GM21390 (cell line): ENCODE data around the gene B9D2.
A peak's percentile ranks its signal among the peaks of the same experiment; 100 is the strongest.

Experiments used
- ATAC-seq: cut with Tn5 transposase; IDR thresholded peaks from one replicate; pipeline ENCODE4 v1.9.1; 2021; ENCODE audit not compliant: unreplicated experiment

B9D2 gene

DNA sequence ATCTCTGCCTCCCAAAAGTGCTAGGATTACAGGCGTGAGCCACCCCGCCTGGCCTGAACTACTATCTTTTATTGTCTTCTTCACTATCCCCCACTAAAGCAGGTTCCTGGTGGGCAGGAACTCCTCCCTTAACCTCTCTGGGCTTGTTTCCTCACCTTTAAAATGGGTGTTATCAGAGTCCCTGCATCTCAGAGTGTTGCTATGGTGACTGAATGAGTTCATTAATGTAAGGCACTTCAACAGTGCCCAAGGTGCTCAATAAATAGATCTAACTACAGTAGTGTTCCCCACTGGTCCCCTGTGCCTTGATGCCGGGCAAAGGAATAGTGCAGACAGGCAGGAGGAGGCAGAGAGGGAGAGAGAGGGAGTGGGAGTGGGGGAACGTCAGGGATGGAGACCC, 33.5 kb downstream of the B9D2 start:
- no peak for ATAC-seq

GRCh38 chr19:41328842-41329225, 35.1 kb downstream of the B9D2 start:
- ATAC-seq: no peak

- peak; percentile 12 for ATAC-seq
Observed at GRCh38 chr19:41328157-41328841, 35.6 kb downstream of the B9D2 start.

DNA sequence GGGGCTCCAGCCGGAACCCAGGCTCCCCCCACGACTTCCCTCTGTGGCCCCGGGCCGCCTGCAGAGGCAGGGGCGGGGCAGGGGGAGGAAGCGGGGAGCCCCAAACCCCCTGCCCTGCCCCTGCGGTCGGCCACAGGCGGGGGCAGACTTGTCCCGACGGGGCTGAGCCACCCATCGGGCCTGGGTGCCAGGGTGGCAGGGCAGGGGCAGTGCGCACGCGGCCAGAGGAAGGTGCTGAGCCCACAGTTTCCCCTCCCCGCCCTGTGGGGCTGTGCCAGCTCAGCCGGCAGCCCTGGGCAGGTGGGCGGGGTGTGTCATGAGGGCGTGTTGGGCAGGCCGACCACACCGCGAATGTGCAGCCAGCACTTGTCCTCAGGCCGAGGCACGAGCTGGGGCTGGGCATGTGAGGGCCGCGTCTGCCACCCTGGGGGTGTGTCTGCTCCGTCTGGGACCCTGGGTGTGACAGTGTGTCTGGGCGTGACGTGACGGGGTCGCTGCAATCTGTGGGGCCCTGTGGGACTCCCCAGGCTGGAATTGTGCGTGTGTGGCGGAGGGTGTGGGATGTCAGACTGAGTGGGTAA, 36.3 kb downstream of the B9D2 start:
- peak; percentile 46 for ATAC-seq

DNA sequence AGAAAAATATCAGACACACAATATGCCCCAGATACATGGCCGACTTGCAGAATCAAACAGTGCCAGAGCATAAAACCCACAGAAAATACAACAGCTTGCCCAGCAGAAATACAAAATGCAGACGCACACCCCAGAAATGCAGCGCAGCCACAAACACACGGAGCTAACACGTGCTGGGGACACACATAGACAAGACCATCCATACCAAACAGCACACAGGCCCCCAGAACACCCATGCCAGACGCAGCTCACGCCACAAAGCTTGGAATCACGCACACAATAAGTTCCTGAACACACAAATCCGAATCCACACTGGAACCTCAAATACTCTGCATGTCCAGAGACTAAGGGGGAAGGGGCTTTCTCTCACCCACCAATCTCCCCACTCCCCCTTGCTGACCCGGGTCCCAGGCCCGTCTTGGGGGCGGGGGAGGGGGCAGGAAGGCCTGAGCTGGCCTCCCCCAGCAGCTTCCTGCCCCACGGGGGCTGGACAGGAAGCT, 36.8 kb downstream of the B9D2 start:
- no peak for ATAC-seq

DNA sequence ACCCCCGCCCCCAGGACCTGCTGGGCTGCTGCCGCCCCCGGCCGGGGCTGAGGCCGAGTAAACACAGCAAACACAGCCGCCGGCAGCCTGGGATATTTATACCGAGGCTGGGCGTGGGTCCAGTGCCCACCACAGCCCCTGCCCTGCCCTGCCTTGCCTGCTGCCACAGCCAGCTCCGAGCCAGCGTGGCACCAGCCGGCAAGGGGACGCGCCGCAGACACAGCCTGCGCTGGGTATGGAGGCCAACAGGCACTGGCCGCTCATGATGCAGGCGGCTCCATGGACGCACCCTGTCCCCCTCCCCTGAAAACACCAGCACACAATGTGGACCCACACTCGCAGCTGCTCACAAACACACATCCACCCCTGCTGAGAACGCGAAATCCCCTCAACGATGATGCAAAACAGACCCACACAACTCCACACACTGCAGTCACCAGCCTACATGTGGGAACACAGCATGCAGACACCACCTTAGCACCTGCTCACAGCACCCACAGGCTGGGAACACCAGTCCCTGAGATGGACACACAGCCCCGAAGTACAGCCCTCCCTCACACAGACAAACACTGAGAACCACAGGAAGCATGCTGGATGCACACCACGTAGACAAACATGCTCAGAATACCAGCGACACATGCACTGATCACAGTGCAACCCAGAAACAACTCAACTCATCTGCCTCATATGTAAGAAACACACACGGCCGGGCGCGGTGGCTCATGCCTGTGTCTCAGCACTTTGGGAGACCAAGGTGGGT, 37.8 kb downstream of the B9D2 start:
- no peak for ATAC-seq

DNA sequence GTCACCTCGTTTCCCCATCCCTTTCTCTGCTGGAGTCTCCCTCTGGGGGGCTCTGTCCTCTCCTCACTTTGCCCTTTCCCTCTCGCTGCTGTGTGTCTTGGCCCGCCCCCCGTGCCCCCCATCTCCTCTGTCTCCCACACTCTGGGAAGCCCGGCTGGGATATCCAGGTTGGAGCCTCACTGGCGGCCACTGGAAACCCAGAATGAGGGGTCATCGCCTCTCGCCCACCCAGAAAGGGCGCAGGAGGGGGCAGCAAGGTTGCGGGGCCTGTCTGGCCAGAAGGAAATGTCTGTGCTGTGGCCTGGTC, 38.4 kb downstream of the B9D2 start:
- ATAC-seq: no peak

DNA sequence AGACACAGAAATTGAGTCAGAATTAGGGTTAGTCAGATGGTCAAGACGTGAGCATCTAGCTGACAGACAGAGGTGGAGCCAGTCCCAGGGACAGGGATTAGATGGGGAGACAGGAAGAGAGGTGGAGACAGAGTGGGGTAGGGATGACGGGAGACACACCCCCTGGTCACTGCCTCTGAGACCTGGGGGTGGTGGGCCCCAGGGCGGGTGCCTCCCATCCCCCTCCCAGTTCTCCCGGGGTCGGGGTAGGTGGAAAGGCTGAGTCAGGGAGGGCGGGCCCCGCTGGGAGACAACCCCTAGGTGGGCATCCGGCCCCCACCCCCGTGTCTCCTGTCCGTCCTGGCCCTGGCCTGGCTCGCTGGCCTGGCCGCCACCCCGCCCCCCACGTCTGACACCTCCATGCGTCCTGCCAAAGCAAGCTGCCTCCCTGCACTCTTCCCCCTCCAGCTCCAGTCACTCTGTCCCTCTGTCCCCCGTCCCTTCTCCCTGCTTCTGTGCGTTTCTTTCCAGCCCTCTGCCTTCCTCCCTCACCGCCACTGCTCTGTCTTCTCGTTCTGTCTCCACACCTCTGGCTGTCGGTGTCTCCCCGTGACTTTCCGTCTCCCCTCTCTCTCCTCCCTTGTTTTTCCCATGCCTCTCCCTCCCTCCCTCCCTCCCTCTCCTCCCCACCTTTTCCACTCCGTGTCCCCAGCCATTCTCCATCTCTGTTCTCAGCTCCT, 38.9 kb downstream of the B9D2 start:
- ATAC-seq: no peak

GRCh38 chr19:41324231-41324702, 39.7 kb downstream of the B9D2 start:
- no peak for ATAC-seq

- ATAC-seq: no peak
Observed at GRCh38 chr19:41323430-41324125, 40.4 kb downstream of the B9D2 start.

GRCh38 chr19:41323023-41323422, 40.9 kb downstream of the B9D2 start:
- ATAC-seq: no peak

DNA sequence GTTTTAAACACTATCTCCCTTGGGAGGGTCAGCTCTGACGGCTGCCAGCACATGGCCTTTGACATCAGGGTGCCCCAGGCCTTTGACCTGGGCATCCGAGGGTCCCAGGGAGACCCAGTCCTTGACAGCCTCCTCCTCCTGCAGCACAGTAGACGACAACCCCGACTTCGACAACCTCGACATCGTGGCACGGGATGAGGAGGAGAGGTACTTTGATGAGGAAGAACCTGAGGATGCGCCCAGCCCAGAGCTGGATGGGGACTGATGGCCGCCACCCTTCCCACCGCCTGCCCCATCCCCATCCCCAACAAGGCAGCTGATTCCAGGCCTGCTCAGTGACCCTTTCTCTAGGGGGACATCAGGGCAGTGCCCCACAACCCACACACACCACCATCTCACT, 41.5 kb downstream of the B9D2 start:
- no peak for ATAC-seq

DNA sequence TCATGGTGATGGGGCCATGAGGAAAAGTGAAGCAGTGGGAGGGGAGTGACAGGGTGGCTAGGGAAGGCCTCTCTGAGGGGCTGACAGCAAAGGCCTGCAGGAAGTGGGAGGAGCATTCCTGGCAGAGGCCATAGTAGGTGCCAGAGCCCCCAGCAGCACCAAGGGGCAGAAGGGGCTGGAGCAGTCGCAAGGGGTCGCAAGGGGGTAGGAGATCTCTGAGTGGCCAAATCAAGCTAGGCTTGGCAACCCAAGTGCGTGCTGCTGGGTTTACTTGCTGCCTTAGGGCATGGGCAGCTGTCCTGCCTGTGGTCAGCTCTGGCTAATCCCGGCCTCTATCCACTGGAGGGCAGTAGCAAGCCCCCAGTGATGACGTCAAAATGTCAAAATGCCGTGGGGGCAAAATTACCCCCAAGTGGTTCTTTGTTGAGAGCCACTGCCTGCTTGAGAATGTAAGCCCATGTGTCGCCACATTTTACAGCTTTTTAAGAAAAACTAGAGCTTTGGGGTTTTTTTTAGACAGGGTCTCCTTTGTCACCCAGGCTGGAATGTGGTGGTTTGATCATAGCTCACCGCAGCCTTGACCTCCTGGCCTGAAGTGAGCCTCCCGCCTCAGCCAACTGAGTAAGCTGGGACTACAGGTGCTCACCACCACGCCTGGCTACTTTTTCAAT, 42.2 kb downstream of the B9D2 start:
- no peak for ATAC-seq

GRCh38 chr19:41321204-41321599, 42.7 kb downstream of the B9D2 start:
- no peak for ATAC-seq

DNA sequence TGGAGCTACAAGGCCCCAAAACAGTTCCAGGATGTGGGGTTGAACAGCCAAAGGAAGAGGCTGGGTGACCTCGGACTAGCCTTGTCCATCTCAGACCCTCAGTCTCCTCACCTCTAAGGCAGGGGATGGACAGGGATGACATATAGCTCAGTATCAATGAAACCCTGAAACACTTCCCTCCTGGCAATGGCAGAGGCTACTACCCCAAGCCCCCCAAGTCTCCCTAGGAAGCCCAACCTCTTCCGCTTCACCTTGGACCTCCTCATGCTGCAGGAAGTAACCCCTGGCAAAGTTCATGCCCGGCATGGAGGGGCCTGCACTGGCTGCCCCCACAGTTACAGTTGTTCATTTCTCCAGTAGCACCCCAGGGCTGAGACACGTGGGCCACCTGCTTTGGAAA, 43.4 kb downstream of the B9D2 start:
- no peak for ATAC-seq

- ATAC-seq: no peak
Observed at GRCh38 chr19:41320185-41320518, 43.8 kb downstream of the B9D2 start.

DNA sequence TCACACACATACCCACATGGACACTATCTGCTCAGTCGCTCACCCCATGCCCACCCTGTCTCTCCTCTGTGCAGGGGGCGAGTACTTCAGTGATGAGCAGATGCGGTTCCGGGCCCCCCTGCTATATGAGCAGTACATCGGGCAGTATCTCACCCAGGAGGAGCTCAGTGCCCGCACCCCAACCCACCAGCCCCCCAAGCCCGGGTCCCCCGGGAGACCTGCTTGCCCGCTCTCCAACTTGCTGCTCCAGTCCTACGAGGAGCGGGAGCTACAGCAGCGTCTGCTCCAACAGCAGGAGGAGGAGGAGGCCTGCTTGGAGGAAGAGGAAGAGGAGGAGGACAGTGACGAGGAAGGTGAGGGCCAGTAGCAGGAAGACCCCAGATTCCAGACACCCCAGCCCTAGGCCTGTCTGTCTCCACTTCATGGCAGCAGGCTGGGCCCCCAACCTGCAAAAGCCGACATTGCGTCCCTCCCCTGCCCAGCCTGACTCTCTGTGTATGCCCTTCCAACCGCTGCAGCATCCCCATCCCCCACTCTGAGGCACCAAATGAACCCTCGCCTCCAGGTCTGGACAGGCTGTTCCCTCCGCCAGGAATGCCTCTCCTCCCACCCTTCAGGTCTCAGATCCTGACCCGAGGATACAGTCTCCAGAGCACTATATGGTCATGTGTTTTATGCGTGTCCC, 44.3 kb downstream of the B9D2 start:
- ATAC-seq: no peak

DNA sequence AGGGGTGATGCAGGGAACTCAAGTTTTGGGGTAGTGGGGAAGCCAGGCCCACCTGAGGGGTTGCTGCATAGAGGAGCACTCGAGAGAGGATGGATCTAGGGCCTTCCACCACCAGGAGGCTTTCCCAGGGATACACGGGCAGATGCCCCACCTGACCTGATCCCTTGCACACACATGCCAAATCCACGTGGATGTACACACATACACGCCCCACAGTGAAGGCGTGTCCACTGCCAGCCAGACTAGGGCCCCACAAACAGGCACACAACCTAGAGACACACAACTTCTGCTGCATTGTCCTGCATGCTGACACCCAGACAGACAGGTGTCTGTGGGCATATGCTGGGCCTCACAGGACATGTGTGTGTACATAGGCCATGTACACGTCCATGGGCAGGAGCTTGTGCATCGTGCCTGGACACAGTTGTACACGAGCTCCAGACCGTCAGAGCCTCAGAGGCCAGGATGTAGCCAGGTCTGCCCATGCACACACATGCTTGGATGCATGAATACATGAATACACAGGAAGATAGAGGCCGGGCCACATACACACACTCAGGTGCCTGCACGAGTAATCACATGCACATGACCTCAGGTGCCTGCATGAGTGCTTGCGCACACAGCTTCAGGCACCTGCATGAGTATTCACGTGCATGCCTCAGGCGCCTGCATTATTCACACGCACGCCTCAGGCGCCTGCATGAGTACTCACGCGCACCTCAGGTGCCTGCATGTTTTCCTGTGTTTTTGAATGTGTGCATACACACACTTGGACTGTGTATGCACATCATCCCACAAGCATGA, 45.1 kb downstream of the B9D2 start:
- ATAC-seq: no peak

DNA sequence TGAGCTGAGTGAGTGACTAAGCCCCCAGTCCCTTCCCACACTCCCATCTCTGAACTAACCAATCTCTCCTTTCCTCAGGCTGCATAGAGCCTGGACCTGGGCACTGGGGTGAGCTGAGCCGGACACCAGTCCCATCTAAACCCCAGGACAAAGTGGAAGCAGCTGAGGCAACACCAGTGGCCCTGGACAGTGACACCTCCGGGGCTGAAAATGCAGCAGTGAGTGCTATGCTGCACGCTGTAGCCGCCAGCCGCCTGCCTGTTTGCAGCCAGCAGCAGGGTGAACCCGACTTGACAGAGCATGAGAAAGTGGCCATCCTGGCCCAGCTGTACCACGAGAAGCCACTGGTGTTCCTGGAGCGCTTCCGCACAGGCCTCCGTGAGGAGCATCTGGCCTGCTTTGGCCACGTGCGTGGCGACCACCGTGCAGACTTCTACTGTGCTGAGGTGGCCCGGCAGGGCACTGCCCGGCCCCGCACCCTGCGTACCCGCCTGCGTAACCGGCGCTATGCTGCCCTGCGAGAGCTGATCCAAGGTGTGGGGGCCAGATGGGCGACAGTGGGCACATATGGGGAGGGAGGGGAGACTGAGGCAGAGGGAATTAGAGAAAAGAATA, 47.5 kb downstream of the B9D2 start:
- no peak for ATAC-seq
